Fibroblast of peridontal ligament (primary cell): ENCODE data around the gene AMBRA1.

ENCODE experiments used
- DNase-seq: peaks from one replicate; pipeline ENCODE4 v3.0.0-alpha.2; 2010; ENCODE audit errors: extremely low read depth

Gene AMBRA1

DNA sequence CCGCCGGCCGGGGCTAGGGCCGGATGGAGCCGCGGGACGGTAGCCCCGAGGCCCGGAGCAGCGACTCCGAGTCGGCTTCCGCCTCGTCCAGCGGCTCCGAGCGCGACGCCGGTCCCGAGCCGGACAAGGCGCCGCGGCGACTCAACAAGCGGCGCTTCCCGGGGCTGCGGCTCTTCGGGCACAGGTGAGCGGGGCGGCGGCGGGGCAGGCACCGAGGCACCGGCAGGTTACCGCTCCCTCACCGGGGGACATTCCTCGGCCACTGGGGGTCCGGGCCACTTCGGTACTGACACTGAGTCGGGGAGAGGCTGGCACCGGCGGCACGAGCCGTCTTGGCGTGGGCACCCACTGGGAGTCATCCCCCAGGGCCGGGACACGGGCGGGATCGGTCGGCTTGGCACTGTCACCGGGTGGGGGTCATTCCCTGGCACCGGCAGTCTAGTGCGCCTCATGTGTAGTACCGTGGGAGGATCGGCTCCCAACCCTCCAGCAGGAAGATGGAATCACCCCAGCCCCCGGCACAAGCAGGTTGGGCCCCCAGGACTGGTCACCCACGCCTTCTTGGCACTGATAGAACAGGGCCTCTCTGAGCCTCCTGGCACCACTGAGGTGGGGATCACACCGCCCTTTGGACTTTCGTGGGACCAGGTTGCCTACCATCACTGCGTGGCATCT lies 246.0 kb downstream of the AMBRA1 start:
- DNase-seq: no peak

DNA sequence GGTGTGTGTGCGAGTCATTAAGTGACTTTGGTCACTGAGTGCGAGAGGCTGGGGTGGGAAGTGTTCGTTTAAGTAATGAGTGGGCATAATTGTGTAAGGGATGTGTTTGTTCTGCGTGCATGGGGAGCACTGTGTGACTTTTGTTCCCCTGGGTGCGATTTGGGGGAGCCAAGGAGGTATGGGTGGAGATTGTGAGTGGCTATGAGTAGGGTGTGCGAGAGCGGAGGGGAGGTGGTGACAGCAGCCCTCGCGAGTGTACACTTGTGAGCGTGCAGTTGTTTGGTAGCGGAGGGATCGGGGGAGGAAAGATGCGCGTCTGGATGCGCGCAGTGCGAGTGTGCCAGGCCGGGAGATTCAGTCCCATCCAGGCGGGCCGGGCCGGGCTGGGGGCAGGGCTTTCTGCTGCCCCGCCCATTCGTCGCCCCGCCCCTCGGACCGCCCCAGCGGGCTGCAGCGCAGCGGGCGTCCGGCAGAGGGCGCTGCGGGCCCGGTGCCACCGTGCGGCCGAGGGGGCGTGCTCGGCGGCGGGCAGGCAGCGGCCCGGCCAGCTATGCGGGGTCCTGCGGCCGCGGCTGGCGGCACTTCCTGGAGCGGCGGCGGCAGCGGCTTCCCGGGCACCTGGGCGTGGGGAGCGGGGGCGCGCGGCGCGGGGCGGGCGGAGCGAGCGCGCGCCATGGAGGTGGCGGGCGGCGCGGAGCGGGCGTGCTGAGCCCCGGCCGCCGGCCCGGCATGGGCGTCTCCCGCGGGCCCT lies 246.8 kb downstream of the AMBRA1 start, which contains the start of gene DGKZ:
Gene DGKZ (plus strand): TSS at position 578 of the 751 bp plus-strand sequence. CDS start 197 bp downstream, outside the sequence.
- peak; percentile 65 for DNase-seq
